Mesenchymal stem cell (in vitro differentiated cells and primary cell): ENCODE data around the gene PTPRN2.

ENCODE experiments used
- DNase-seq: peaks from one replicate; pipeline ENCODE4 v3.0.0-alpha.2; 2013
- H2AFZ ChIP-seq: one replicate; pipeline ENCODE4 v1.6.1; 2013; ENCODE audit warnings: low read depth, mild to moderate bottlenecking, control low read depth, inconsistent platforms, low read length, moderate library complexity
- H2AK5ac ChIP-seq: 2 replicates; pipeline ENCODE4 v1.6.1; 2013; ENCODE audit warnings: low read length, moderate library complexity, mild to moderate bottlenecking, inconsistent platforms; ENCODE audit not compliant: severe bottlenecking
- H2BK120ac ChIP-seq: one replicate; pipeline ENCODE4 v1.6.1; 2013; ENCODE audit warnings: low read depth, mild to moderate bottlenecking, inconsistent platforms, low read length, moderate library complexity
- H2BK12ac ChIP-seq, 2 experiments: one replicate each; pipeline ENCODE4 v1.6.1; 2013; ENCODE audit warnings: inconsistent platforms in 2 of 2, low read length in 2 of 2, mild to moderate bottlenecking in 2 of 2, moderate library complexity in 2 of 2, control low read depth in 1 of 2
- H2BK15ac ChIP-seq: one replicate; pipeline ENCODE4 v1.6.1; 2013; ENCODE audit warnings: mild to moderate bottlenecking, low read depth, inconsistent platforms; ENCODE audit not compliant: poor library complexity, severe bottlenecking
- H2BK5ac ChIP-seq: 2 replicates; pipeline ENCODE4 v1.6.1; 2013; ENCODE audit warnings: low read depth, mild to moderate bottlenecking, low read length, control low read depth, inconsistent platforms; ENCODE audit not compliant: poor library complexity, severe bottlenecking
- H3K14ac ChIP-seq, 2 experiments: one replicate each; pipeline ENCODE4 v1.6.1; 2013; ENCODE audit warnings: inconsistent platforms in 2 of 2, low read length in 2 of 2, control low read depth in 1 of 2, mild to moderate bottlenecking in 1 of 2, moderate library complexity in 1 of 2
- H3K18ac ChIP-seq, 2 experiments: one replicate each; pipeline ENCODE4 v1.6.1; 2013; ENCODE audit warnings: inconsistent platforms in 2 of 2, low read length in 2 of 2, control low read depth in 1 of 2, low read depth in 1 of 2, mild to moderate bottlenecking in 1 of 2
- H3K23ac ChIP-seq, 2 experiments: one replicate each; pipeline ENCODE4 v1.6.1; 2013; ENCODE audit warnings: inconsistent platforms in 2 of 2, low read length in 2 of 2, mild to moderate bottlenecking in 2 of 2, moderate library complexity in 2 of 2, control low read depth in 1 of 2
- H3K27ac ChIP-seq: 2 replicates; pipeline ENCODE4 v1.5.1; 2013; ENCODE audit warnings: mild to moderate bottlenecking, moderate library complexity, low read length, control low read depth, inconsistent platforms; ENCODE audit not compliant: poor library complexity, severe bottlenecking
- H3K27me3 ChIP-seq, 2 experiments: 2 replicates each; pipeline versions ENCODE4 v1.6.1 to v1.7.0; 2013; ENCODE audit warnings: low read length in 2 of 2, mild to moderate bottlenecking in 2 of 2, moderate library complexity in 2 of 2, control low read depth in 1 of 2, inconsistent platforms in 1 of 2; ENCODE audit not compliant: control insufficient read depth in 1 of 2, insufficient read depth in 1 of 2
- H3K36me3 ChIP-seq, 2 experiments: 2 replicates each; pipeline versions ENCODE4 v1.6.1 to v1.7.0; 2013; ENCODE audit warnings: low read length in 2 of 2, control low read depth in 1 of 2, inconsistent platforms in 1 of 2, low read depth in 1 of 2, mild to moderate bottlenecking in 1 of 2; ENCODE audit not compliant: insufficient read depth in 2 of 2, control insufficient read depth in 1 of 2
- H3K4ac ChIP-seq, 2 experiments: one replicate each; pipeline ENCODE4 v1.6.1; 2013; ENCODE audit warnings: inconsistent platforms in 2 of 2, low read length in 2 of 2, mild to moderate bottlenecking in 2 of 2, moderate library complexity in 2 of 2, control low read depth in 1 of 2, low read depth in 1 of 2
- H3K4me1 ChIP-seq: 2 replicates; pipeline ENCODE4 v1.6.1; 2013; ENCODE audit warnings: low read depth, low read length, control low read depth; ENCODE audit not compliant: control insufficient read depth, insufficient read depth
- H3K4me2 ChIP-seq: 2 replicates; pipeline ENCODE4 v1.6.1; 2013; ENCODE audit warnings: low read length, mild to moderate bottlenecking, inconsistent platforms; ENCODE audit not compliant: poor library complexity, severe bottlenecking
- H3K4me3 ChIP-seq, 2 experiments: 2 replicates each; pipeline versions ENCODE4 v1.5.1 to v1.7.0; 2013; ENCODE audit warnings: low read length in 2 of 2, mild to moderate bottlenecking in 2 of 2, control low read depth in 1 of 2, low read depth in 1 of 2; ENCODE audit not compliant: insufficient read depth in 1 of 2
- H3K79me1 ChIP-seq: replicated peaks from 2 replicates; pipeline ENCODE4 v1.6.1; 2013; ENCODE audit warnings: mild to moderate bottlenecking, control low read depth, low read length, inconsistent platforms; ENCODE audit not compliant: poor library complexity, severe bottlenecking
- H3K9ac ChIP-seq: 2 replicates; pipeline ENCODE4 v1.7.0; 2013; ENCODE audit warnings: mild to moderate bottlenecking, low read length, moderate library complexity
- H3K9me3 ChIP-seq: 2 replicates; pipeline ENCODE4 v1.7.0; 2013; ENCODE audit warnings: mild to moderate bottlenecking, low read length; ENCODE audit not compliant: control insufficient read depth
- H4K8ac ChIP-seq: one replicate; pipeline ENCODE4 v1.6.1; 2013; ENCODE audit warnings: inconsistent platforms, mild to moderate bottlenecking, low read length, moderate library complexity
- H4K91ac ChIP-seq: one replicate; pipeline ENCODE4 v1.6.1; 2013; ENCODE audit warnings: mild to moderate bottlenecking, low read length, inconsistent platforms
- WGBS: methylation state at CpG from one replicate; pipeline ENCODE4 v1.1.7; 2013; ENCODE audit warnings: mixed read lengths; 5-methylcytosine and 5-hydroxymethylcytosine counted together

Gene PTPRN2

DNA sequence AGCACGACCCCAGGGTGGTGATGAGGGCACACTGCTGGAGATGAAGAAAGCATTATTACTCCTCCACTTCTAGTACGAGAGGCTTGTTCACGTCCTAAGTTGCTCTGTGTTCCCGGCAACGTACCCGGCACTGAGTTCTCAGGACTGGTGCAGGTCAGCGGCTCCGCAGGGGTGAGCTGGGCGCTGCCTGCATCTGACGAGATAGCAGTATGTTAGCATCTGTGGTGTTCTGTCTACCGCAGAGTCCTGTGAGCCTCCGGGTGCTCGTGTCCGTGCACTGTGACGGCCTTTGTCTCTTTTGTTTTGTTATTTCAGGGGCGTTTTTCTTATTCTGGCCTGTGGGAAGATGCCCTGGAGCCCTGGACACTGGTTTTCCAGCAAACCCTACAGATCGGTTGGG, 743.0 kb downstream of the PTPRN2 start:
- H4K91ac ChIP-seq = no peak overlapping the region
- H3K79me1 ChIP-seq = no peaks in the 10 kb centered on the region
- peaks cover 2% of the 10 kb centered on the region for H3K9me3 ChIP-seq
- no peaks in the 10 kb centered on the region for H3K4me1 ChIP-seq
- no peak overlapping the region for H3K18ac ChIP-seq
- no peak overlapping the region for H3K14ac ChIP-seq
- WGBS = 88% methylated on average over 17 of the region's 17 CpGs
- H3K4me2 ChIP-seq = no peak overlapping the region
- DNase-seq = no peak
- H2AFZ ChIP-seq = no peak overlapping the region
- H3K23ac ChIP-seq = no peak overlapping the region
- no peak overlapping the region for H2BK15ac ChIP-seq
- H2AK5ac ChIP-seq = no peak overlapping the region
- no peak overlapping the region for H2BK120ac ChIP-seq
- no peak overlapping the region for H2BK5ac ChIP-seq
- H3K9ac ChIP-seq = no peak overlapping the region
- H4K8ac ChIP-seq = no peak overlapping the region
- no peak overlapping the region for H3K4me3 ChIP-seq
- no peak overlapping the region for H3K27ac ChIP-seq
- no peaks in the 10 kb centered on the region for H3K36me3 ChIP-seq
- no peak overlapping the region for H3K4ac ChIP-seq
- no peak overlapping the region for H2BK12ac ChIP-seq
- no peaks in the 10 kb centered on the region for H3K27me3 ChIP-seq

DNA sequence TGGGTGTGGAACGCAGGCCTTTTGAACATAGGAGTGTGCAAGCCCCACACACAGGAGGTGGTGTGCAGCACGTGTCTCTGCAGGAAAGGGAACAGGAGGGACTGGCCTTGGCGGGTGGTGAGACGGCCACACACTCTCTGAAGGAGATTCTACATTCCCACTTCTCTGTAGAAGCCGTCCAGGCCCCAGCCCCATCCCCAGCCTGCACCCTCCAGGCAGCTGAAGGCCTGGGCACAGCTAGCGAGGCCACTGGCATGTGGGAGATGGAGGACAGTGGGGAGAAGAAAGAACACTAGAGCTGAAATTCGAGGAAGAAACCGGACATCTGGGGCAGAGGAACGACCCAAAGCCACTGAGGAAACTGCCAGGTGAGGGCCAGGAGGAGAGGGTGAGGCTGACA, 743.5 kb downstream of the PTPRN2 start:
- Histone ChIP-seq H2BK15ac (no peak overlapping the region), H3K14ac (no peak overlapping the region), H3K4me3 (no peak overlapping the region), H2AK5ac (no peak overlapping the region), H3K4me1 (no peaks in the 10 kb centered on the region), H2AFZ (no peak overlapping the region), H3K9ac (no peak overlapping the region), H2BK12ac (no peak overlapping the region), H4K8ac (no peak overlapping the region), H4K91ac (no peak overlapping the region), H2BK5ac (no peak overlapping the region), H3K27ac (no peak overlapping the region), H3K4me2 (no peak overlapping the region), H3K18ac (no peak overlapping the region), H2BK120ac (no peak overlapping the region), H3K79me1 (no peaks in the 10 kb centered on the region), H3K23ac (no peak overlapping the region), H3K27me3 (no peaks in the 10 kb centered on the region), H3K9me3 (peaks cover 4% of the 10 kb centered on the region), H3K36me3 (no peaks in the 10 kb centered on the region), H3K4ac (no peak overlapping the region)
- WGBS = 74% methylated on average over 7 of the region's 9 CpGs
- no peak for DNase-seq

DNA sequence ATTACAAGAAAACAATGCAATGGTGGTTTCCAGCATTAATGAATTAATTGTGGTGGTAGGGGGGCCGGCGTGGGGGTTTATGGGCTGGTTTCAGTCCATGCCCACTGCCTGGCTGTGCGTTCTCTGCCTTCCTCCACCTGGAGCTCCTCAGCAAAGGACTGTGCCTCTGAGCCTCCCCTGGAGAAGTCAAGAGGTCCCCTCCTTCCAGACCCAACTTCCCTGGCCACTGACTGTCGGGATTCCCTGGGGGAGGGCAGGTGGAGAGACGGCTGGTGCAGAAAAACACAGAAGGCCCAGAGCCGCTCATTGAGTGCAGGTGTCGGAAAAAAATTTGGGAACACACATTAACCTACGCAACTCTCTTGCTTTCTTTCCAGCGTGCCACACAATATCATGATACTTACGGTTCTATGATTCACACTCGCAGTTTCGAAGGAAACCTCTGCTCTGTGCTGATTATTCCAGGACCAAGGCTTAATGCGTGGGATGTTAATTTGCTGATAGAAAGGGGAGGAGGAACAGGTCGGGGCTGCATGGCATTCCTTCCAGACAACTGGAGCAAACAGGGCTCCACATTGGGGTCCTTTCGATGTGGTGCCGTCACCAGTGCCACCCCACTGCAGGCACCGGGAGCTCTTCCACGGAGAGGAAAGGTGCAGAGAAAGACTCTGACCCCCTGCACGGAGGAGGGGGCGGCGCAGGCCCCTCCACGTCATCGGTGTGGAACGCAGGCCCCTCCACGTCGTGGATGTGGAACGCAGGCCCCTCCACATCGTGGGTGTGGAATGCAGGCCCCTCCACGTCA, 744.1 kb downstream of the PTPRN2 start:
- Histone ChIP-seq H3K4me2 (no peak overlapping the region), H3K23ac (no peak overlapping the region), H3K4me1 (no peaks in the 10 kb centered on the region), H2BK5ac (no peak overlapping the region), H4K91ac (no peak overlapping the region), H3K36me3 (no peaks in the 10 kb centered on the region), H3K14ac (no peak overlapping the region), H3K4ac (no peak overlapping the region), H3K27me3 (no peaks in the 10 kb centered on the region), H3K9me3 (peaks cover 6% of the 10 kb centered on the region), H2AFZ (no peak overlapping the region), H2BK120ac (no peak overlapping the region), H4K8ac (no peak overlapping the region), H2BK12ac (no peak overlapping the region), H3K9ac (no peak overlapping the region), H2AK5ac (no peak overlapping the region), H2BK15ac (no peak overlapping the region), H3K79me1 (no peaks in the 10 kb centered on the region), H3K27ac (no peak overlapping the region), H3K18ac (no peak overlapping the region), H3K4me3 (no peak overlapping the region)
- DNase-seq = no peak
- 84% methylated on average over 29 of the region's 29 CpGs for WGBS

DNA sequence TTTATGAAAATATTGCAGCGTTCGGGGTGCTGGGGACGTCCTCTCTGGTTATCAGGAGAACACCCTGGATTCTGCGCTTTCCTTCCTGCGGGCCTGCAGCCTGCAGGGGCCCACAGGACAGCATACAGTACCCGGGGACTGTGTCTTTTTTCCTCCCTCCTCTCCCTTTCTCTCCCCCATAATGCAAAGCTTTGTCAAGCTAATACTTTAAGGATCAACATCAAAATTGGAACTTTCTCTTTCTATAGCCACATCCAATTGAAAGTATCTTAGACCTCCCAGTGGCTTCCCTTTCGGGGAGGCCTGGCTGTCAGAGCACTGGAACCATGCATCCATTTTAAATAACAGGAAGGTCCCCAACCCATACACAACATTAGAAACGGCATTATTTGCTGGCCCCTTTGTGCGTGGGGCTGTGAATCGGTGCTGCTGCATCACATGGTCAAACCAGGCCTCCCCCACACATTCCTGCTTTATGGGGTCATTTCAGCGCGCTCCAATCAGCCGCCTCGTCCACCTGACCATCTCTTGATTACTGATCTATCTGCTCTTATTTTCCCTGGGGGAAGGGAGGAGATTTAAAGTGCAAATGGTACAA, 745.8 kb downstream of the PTPRN2 start:
- peaks cover 6% of the 10 kb centered on the region for H3K9me3 ChIP-seq
- no peak overlapping the region for H3K27ac ChIP-seq
- H4K91ac ChIP-seq = no peak overlapping the region
- H2BK15ac ChIP-seq = no peak overlapping the region
- H3K79me1 ChIP-seq = no peaks in the 10 kb centered on the region
- no peak for DNase-seq
- no peak overlapping the region for H3K4me2 ChIP-seq
- no peak overlapping the region for H2BK120ac ChIP-seq
- H3K23ac ChIP-seq = no peak overlapping the region
- H3K4me3 ChIP-seq = no peak overlapping the region
- no peak overlapping the region for H3K9ac ChIP-seq
- no peak overlapping the region for H2AFZ ChIP-seq
- no peaks in the 10 kb centered on the region for H3K4me1 ChIP-seq
- WGBS = 68% methylated on average over 12 of the region's 14 CpGs
- no peaks in the 10 kb centered on the region for H3K36me3 ChIP-seq
- no peak overlapping the region for H2BK12ac ChIP-seq
- H3K14ac ChIP-seq = no peak overlapping the region
- no peak overlapping the region for H2AK5ac ChIP-seq
- no peak overlapping the region for H3K18ac ChIP-seq
- no peaks in the 10 kb centered on the region for H3K27me3 ChIP-seq
- no peak overlapping the region for H2BK5ac ChIP-seq
- H3K4ac ChIP-seq = no peak overlapping the region
- H4K8ac ChIP-seq = no peak overlapping the region
